Sigmoid colon (tissue), 7 donors: Measurements from ENCODE around the gene RELN. TPM values are rescaled to one million over a fixed set of nuclear protein-coding genes. Genes with fewer than 3 reads are reported as not detected.

Source experiments
- DNase-seq: peaks from one replicate; pipeline ENCODE4 v3.0.0-alpha.2; 2019
- H3K27ac ChIP-seq, 4 donors: fragments of 200-600 bp; sonication (generic); one replicate each; pipeline ENCODE4 v1.5.1; 2016 to 2019; ENCODE audit warnings: mild to moderate bottlenecking in 1 of 4
- H3K27me3 ChIP-seq, 3 donors: fragments of 200-600 bp; sonication (generic); one replicate each; pipeline ENCODE4 v1.5.1; 2019; ENCODE audit warnings: mild to moderate bottlenecking in 1 of 3
- H3K36me3 ChIP-seq, 4 donors: fragments of 200-600 bp; sonication (generic); one replicate each; pipeline ENCODE4 v1.5.1; 2016 to 2019
- H3K4me1 ChIP-seq, 4 donors: fragments of 200-600 bp; sonication (generic); one replicate each; pipeline ENCODE4 v1.5.1; 2017 to 2019
- H3K4me3 ChIP-seq, 4 donors: fragments of 200-600 bp; sonication (generic); one replicate each; pipeline ENCODE4 v1.5.1; 2017 to 2019; ENCODE audit warnings: mild to moderate bottlenecking in 2 of 4, moderate library complexity in 1 of 4
- H3K9me3 ChIP-seq, 4 donors: fragments of 200-600 bp in 3 of 4; sonication (generic) in 3 of 4; one replicate each; pipeline versions ENCODE4 v1.5.1 to v1.6.1; 2013 to 2019
- EP300 ChIP-seq, 4 donors: sonication (generic); formaldehyde crosslinking; IDR thresholded peaks; one replicate each; pipeline ENCODE4 v1.6.1; 2017; ENCODE audit warnings: antibody characterized with exemption in 4 of 4
- POLR2A ChIP-seq, 2 donors: fragments of 450-650 bp; IDR thresholded peaks; one replicate each; pipeline ENCODE4 v1.6.1; 2016; ENCODE audit warnings: antibody characterized with exemption in 2 of 2, mild to moderate bottlenecking in 2 of 2, moderate library complexity in 2 of 2
- POLR2AphosphoS5 ChIP-seq, 4 donors: sonication (generic); formaldehyde crosslinking; IDR thresholded peaks; one replicate each; pipeline ENCODE4 v1.6.1; 2017; ENCODE audit warnings: antibody characterized with exemption in 4 of 4
- WGBS, 2 donors: extraction: QIAGEN DNeasy Blood & Tissue Kit; methylation state at CpG; one replicate each; pipeline ENCODE4 v1.1.7; 2013; 5-methylcytosine and 5-hydroxymethylcytosine counted together
- intact Hi-C: fragments of 100-400 bp; cut with DNase I; formaldehyde crosslinking; loops from one replicate; pipeline ENCODE4 v1.15.1; 2023
- polyA plus RNA-seq, 3 donors: library from polyadenylated mRNA; stranded (reverse); fragments of 200-250 nt; gene quantifications; one replicate each; pipeline ENCODE4 v1.2.3, GENCODE V29; 2013
- total RNA-seq, 4 donors: library from RNA; depleted of rRNA; stranded (reverse); fragments of >200 nt; gene quantifications; one replicate each; pipeline ENCODE4 v1.1.0, GENCODE V29; 2016
- TF ChIP-seq, protein P1 (sequence below), 4 experiments: fragments of 450-650 bp in 3 of 4; fragments of 200-600 bp in 1 of 4; IDR thresholded peaks; one replicate each; pipeline ENCODE4 v1.5.1; 2016 to 2019; ENCODE audit warnings: antibody characterized with exemption in 4 of 4, mild to moderate bottlenecking in 3 of 4, moderate library complexity in 2 of 4
- donor health status: healthy with polysubstance abuse.
- donor health status: Bipolar disorder and iron deficiency.
- donor health status: healthy.

The RELN gene
- total and polyA plus RNA-seq, 7 donors, result under 0.01 to 9.2 (median 4.3) TPM; not detected in 1

DNA sequence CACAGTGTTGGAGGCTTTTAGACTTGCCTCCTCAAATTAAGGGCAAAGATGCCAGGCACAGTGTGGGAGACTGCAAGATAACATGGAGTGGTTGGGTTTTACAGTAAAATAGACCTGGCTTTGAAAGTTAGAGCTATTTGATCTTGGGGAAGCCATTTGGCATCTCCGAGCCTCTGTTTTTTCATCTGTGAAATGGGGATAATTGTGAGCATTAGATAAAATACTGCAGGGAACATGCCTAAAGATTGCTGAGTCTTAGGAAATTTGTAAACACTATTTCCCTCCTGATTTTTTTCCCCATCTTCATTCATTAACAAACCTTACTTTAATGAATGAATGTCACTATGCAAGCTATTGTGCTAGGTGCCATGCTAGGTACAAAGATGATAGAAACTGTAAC is 302.2 kb downstream of the RELN start:
- Histone ChIP-seq H3K27me3 (no peaks in the 10 kb centered on the region), H3K27ac (no peak overlapping the region), H3K4me3 (no peak overlapping the region), H3K36me3 (no peaks in the 10 kb centered on the region), H3K4me1 (no peaks in the 10 kb centered on the region), H3K9me3 (no peaks in the 10 kb centered on the region)
- WGBS, 2 donors, result 87 to 98% methylated on average over 1 of the region's 1 CpG
- intact Hi-C loops, result no loop called here
- TF ChIP-seq POLR2A (IDR thresholded peaks at IDR 0.05), result no peak
- TF ChIP-seq EP300 (IDR thresholded peaks at IDR 0.05), result no peak
- no peak for TF ChIP-seq POLR2AphosphoS5 (IDR thresholded peaks at IDR 0.05)
- TF ChIP-seq, protein P1, sequence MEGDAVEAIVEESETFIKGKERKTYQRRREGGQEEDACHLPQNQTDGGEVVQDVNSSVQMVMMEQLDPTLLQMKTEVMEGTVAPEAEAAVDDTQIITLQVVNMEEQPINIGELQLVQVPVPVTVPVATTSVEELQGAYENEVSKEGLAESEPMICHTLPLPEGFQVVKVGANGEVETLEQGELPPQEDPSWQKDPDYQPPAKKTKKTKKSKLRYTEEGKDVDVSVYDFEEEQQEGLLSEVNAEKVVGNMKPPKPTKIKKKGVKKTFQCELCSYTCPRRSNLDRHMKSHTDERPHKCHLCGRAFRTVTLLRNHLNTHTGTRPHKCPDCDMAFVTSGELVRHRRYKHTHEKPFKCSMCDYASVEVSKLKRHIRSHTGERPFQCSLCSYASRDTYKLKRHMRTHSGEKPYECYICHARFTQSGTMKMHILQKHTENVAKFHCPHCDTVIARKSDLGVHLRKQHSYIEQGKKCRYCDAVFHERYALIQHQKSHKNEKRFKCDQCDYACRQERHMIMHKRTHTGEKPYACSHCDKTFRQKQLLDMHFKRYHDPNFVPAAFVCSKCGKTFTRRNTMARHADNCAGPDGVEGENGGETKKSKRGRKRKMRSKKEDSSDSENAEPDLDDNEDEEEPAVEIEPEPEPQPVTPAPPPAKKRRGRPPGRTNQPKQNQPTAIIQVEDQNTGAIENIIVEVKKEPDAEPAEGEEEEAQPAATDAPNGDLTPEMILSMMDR (IDR thresholded peaks at IDR 0.05), result no peak
- DNase-seq, result no peak

DNA sequence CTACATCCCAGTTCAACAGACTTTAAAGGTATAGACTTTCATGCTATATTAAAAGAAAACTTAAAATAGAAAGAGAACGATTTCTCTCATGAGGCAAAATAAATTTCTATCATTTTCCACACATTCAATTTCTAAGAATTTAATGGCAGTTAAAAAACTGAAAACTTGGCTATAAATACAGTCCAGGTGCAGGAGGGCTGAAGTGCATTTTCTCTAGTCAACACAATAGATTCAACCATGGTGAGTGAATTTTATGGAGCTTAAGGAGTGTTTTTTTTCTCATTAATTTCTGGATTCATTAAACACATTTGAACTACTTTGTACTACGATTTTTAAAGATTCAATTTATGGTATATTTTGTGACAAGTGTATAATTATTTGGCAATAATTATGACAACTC is 302.7 kb downstream of the RELN start:
- H3K4me3 ChIP-seq, result no peak overlapping the region
- 70% methylated on average over 2 of the region's 2 CpGs for WGBS, 2 donors
- H3K36me3 ChIP-seq, result no peaks in the 10 kb centered on the region
- no peak for TF ChIP-seq POLR2A (IDR thresholded peaks at IDR 0.05)
- TF ChIP-seq POLR2AphosphoS5 (IDR thresholded peaks at IDR 0.05), result no peak
- no peak for TF ChIP-seq EP300 (IDR thresholded peaks at IDR 0.05)
- TF ChIP-seq, protein P1 (IDR thresholded peaks at IDR 0.05), result no peak
- H3K27ac ChIP-seq, result no peak overlapping the region
- intact Hi-C loops, result no loop called here
- DNase-seq, result no peak
- H3K4me1 ChIP-seq, result no peaks in the 10 kb centered on the region
- H3K9me3 ChIP-seq, result no peaks in the 10 kb centered on the region
- no peaks in the 10 kb centered on the region for H3K27me3 ChIP-seq

DNA sequence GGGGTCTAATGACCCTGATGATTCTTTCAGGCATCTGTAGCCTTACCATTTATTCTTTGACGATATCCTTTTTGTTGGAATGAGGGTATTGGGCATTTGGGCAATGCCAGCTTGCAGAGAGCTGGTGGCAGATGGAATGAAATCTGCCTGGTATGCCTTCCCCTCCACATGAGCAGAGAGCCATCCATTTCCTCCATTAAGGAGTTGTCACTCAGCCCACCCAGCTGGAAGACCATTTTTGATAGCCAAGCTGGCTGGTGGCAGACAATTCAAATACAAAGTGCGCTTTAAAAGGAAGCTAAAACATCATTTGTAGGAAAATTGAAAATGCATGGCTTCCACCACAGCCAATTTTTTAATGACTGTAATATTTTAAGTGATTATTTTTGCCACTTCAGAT is 303.4 kb downstream of the RELN start:
- Histone ChIP-seq H3K4me1 (no peaks in the 10 kb centered on the region), H3K4me3 (no peak overlapping the region), H3K27ac (no peak overlapping the region), H3K27me3 (no peaks in the 10 kb centered on the region), H3K9me3 (no peaks in the 10 kb centered on the region), H3K36me3 (no peaks in the 10 kb centered on the region)
- TF ChIP-seq POLR2AphosphoS5 (IDR thresholded peaks at IDR 0.05) (no peak), EP300 (IDR thresholded peaks at IDR 0.05) (no peak), POLR2A (IDR thresholded peaks at IDR 0.05) (no peak)
- TF ChIP-seq, protein P1 (IDR thresholded peaks at IDR 0.05), result no peak
- intact Hi-C loops, result no loop called here
- 92 to 95% methylated on average over 2 of the region's 2 CpGs for WGBS, 2 donors
- DNase-seq, result no peak

DNA sequence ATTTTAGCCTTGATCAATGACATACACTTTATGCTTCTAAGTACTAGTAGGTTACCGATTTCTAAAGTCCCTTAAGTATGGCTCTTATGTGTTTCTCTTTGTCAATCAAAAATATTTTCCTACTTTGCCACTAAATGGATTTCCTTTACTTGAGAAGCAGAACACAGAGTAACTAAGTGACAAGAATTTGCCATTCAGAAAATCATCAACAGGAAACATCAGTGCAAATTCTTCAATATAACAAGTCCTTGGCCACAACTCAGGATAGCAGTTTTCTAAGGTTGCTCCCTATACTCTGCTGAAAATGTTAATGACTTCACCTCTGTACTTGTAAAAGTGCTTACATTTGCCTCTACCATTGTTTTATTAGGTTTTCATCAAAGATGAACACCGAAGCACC is 303.8 kb downstream of the RELN start:
- DNase-seq, result no peak
- Histone ChIP-seq H3K9me3 (no peaks in the 10 kb centered on the region), H3K27ac (no peak overlapping the region), H3K36me3 (no peaks in the 10 kb centered on the region), H3K4me3 (no peak overlapping the region), H3K4me1 (no peaks in the 10 kb centered on the region), H3K27me3 (no peaks in the 10 kb centered on the region)
- TF ChIP-seq POLR2A (IDR thresholded peaks at IDR 0.05) (no peak), POLR2AphosphoS5 (IDR thresholded peaks at IDR 0.05) (no peak), EP300 (IDR thresholded peaks at IDR 0.05) (no peak)
- TF ChIP-seq, protein P1 (IDR thresholded peaks at IDR 0.05), result no peak
- 75 to 80% methylated on average over 2 of the region's 2 CpGs for WGBS, 2 donors
- intact Hi-C loops, result no loop called here

DNA sequence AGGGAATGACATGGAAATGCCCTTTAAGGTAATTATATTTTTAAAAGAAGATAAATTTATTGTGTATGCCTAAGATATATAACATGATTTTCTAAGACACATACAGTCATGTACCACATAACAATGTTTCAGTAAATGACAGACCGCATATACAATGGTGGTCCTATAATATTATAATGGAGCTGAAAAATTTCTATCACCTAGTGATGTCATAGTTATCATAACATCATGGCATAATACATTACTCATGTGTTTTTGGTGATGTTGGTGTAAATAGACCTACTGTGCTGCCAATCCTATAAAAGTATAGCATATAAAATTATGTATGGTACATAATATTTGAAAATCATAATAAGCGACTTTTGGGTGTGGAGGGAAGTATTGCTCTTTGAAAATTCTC is 306.1 kb downstream of the RELN start:
- no peak for DNase-seq
- no peaks in the 10 kb centered on the region for H3K4me1 ChIP-seq
- H3K36me3 ChIP-seq, result no peaks in the 10 kb centered on the region
- intact Hi-C loops, result no loop called here
- H3K9me3 ChIP-seq, result no peaks in the 10 kb centered on the region
- 87 to 88% methylated on average over 2 of the region's 2 CpGs for WGBS, 2 donors
- H3K4me3 ChIP-seq, result no peak overlapping the region
- TF ChIP-seq EP300 (IDR thresholded peaks at IDR 0.05) (no peak), POLR2A (IDR thresholded peaks at IDR 0.05) (no peak), POLR2AphosphoS5 (IDR thresholded peaks at IDR 0.05) (no peak)
- TF ChIP-seq, protein P1 (IDR thresholded peaks at IDR 0.05), result no peak
- no peaks in the 10 kb centered on the region for H3K27me3 ChIP-seq
- no peak overlapping the region for H3K27ac ChIP-seq
